NOMO-1 (cell line): ENCODE measurements around the gene DLG5.

Experiments used
- DNase-seq, 2 experiments: peaks; one replicate each; lab custom pipeline; 2025; ENCODE audit not compliant: unreplicated experiment in 2 of 2; lab: John Stamatoyannopoulos, UW

DLG5 gene

DNA sequence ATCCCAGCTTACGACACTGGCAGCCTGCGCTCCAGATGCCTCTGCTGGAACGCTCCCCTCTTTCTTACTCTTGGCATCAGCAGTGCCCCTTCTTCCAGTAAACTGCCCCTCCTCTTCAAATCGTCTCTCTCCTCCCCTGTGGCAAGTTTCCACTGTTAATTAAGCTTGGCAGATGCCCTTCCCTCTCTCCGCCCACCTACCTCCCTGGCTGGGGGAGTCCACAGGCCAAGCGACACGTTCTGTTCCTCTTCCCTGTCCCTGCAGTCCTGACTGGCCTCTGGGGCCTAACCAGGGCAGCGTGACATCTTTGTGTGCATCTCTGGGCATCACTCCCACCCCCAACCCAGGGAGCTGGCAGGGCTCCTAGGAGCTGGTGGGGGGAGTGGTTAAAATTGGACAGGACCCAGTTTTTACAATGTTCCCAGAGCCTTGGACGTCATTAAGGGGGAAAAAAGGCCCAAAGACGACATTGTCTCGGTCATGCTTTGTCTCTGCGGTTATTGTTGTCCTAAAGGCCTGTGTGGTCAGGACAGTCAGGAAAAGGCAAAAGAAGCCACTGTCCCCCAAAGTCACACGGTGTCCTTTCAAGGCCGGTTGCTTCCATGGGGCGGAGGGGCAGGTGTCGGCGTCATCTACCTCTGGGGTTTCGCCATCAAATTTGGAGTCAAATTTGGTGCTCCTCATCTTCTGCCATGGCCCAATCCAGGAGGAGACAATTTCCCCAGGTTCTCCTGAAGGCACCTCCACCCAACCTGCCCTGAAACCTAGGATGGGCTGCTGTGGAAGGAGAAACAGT, 54.2 kb downstream of the DLG5 start:
- no peak for DNase-seq

DNA sequence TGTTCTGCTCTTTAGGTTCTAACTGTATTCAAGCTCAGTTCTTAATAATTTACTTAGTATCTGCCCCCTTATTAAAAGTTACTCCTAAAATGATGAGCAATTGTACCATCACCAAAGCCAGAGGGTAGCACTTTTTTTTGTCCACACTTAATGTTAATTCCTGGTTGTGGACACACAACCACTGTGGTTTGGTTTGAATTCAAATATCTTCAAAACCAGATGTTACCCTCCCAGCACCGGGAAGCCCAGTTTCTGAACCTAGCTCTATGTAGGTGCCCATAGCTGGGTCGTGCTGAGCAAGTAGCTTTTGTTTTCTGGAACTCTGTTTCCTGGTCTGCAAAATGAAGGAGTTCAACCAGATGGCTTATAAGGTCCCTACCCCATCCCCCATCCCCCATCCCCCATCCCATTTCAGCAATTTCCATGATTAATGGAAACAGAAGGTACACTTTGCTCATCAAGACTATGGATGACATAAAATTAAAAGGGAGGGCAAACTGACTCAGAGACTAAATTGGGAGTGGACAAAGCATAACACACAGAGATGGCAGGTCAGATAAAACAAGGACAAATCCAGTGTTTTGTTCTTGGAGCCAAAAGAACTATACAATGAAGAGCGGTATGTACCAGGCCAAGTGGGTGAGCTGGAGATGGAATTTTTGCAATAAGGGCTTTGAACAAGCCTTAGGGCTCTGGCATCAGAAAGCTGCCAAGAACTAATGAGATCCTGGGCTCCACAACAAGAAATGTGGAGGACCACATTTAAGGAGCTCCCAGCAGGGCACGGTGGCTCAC, 56.7 kb downstream of the DLG5 start:
- no peak for DNase-seq

DNA sequence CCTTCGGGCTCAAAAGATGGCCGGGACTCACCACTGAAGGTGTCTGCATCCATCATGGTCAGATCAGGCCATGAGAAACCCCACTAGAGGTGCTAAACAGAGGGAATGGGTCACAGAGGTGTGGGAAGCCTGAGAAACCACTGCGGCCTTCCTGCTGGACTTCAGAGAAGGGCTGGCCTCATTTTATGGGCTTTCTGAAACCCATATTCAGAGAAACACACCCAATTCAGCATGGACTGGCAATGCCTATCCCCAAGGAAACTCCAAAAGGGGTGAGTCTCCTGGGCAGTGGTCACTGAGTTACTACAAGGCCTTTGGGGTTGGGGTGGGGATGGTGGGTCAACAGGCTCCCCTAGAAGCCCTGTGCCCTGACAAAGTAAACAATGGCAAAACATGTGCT, 58.0 kb downstream of the DLG5 start:
- DNase-seq, result no peak

DNA sequence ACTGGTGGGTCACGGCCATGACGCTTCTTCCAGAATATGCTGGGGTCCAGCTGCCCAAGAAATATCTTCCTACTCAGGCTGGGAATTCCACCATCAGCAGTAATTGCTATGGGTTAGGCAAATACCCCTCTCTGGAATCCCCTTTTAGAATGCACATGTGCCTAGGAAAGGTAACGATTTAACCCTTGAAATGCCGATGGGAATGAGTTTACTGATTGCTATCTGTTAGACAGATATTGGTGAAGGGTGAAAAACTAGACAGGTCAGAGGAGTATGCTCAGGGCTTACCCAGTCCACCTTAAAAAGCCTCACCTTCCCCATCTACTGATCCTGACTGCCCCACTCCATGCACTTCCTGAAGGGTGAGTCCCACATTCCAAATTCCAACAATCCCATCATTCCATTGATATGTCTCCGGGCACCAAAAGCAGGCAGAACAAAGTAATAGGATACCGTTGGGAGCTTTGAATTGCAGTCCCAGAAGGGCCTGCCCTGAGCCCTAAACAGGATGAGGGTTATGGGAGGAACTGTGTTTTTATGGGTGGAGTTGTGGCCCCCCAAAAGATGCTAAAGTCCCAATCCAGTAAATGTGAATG, 59.3 kb downstream of the DLG5 start:
- DNase-seq, result no peak

DNA sequence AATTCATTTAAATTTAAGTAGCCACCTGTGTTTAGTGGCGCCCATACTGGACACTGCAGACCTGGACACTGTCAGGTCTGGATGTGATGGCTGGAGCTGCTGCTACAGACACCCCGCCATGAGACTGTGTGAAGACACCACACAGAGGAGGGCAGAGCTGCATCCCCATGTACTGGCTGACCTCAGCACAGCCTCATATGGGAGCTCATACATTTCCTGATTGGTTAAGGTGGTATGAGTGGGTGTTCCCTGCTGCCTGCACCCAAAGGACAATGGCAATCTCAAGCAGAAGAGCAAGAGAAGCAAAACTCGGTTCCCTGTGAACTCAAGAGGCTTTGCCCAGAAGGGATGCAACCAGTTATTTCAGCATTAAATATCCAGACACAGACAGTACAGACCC, 60.0 kb downstream of the DLG5 start:
- no peak for DNase-seq

DNA sequence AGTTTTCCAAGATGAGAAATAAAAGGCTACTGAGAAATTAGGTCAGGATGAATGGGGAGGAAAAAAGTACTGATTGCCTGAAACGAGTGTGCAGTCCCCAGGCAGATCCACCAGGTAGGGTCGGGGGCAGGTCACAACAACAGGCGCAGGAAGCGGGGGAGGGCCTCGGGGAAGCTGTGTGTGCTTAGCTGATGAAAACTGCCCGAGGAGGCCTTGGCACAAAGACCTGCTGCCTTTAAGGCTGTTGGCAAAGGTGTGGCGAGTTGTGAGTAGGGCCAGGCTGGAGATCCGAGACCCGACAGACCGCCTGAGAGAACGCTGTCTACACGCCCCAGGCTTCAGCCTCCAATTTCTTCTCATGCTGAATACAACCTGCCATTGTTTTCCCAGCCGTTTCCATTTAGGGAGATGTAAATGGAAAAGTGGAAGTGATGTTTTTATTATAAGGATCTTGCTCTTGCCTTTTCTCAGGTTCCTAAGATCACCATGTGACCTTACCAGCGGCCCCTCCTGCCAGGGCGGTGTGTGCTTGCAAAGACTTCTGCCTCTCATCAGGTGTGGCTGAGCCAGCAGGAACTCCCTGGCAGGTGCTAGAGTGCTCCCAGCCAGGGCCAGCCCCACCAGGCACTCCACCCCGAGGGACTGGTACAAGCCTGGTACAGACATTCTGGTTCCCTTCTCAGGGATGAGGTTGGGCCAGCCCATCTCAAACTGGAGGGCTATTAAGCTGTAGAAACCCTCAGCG, 60.8 kb downstream of the DLG5 start:
- DNase-seq, result no peak

DNA sequence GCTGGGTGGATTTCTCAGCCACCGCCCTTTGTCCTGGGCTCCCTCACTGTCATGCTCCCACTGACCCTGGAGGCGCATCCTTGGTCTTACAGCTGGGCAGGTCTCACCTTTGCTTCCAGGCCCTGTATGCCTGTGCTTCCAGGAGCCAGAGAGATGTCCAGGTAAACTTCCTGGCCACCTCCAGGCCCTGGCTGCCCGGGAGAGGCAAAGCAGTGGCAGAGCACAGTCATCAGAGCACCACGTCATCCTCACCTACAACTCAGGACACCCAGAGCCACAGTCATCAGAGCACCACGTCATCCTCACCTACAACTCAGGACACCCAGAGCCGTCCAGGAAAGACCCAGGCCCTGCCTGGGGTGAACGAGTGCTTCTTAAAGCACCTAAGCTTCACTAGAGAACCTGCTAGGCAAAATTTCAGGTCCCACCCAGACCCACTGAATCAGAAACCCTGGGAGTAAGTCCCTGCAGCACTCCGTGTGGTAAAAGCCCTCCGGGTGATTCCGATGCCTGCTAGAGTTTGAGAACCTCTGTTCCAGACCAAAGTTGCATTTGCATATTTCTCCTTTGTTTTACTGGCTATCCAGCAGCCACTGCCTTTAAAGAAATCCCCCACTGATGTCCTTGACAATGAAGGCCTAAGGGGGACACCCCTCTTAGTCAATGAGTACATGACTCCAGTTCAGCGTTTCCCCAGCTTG, 62.3 kb downstream of the DLG5 start:
- DNase-seq, result no peak

DNA sequence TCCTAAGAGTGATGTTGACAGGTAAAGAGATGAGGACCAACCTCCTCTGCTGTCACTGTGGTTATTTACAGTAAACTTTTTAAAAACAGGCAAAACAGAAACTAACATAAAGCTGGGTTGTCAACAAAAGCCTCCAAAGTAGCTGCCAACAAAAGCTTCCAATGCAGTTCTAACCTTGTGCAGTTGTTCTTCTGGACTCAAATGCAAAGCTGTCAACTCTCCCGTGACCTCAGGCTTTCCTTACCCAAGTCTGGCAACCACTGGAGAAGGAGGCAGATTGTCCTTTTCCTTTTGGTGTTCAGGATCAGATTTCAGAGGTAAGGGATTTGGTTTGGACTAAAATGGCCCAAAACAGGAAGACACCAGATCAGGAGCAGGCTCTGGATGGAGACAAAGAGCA, 63.1 kb downstream of the DLG5 start:
- DNase-seq, result no peak

DNA sequence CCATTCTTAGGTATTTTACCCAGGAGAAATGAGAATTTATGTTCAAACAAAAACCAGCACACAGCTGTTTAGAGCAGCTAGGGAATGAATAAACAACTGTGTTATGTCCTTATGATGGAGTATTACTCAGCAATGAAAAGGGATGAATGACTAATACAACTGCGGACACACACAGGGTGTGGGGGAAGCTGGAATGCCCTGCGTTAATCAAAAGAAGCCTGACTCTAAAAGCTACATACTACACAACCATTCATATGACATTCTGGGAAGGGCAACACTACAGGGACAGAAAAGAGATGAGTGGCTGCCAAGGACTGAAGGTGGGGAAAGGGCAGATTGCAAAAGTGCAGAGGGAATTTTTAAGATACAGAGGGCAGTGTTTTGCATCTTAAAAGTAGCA, 64.0 kb downstream of the DLG5 start:
- DNase-seq, result no peak

DNA sequence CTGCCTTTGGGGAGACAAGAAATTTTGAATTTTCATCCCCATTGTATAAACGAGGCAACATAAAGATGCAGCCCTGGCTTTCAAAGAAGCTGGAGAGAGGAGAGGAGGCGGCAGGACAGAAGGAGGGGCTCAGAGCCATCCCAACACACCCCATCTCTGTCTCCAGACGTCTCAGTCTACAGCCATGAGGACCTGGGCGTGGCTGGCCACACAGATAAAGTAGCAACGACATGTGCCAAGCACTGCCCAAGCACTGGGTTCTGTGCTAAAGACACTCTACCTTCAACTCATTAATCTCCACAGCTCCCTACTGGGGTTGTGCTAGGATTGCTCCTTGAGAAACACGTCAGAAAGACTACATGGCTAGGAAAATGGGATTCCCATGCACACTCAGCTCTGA, 65.2 kb downstream of the DLG5 start:
- no peak for DNase-seq

DNA sequence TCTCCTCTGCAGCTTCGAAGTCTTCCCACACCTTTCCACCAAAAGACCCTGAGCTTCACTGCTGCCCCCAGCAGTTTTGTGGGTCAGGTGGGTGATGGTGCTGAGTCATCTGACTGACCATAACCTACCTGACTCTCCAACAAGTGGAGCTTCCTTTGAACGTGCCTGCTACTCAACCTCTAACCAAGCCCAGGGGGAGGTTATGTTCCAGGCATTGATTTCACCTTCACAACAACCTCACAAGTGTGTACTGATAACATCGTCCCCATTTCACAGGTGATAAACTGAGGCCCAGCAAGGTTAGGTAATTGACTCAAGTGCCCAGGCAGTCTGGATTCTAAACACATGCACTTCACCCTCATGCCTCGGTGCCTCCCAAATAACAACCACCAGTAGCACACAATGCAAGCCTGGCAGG, 66.7 kb downstream of the DLG5 start:
- no peak for DNase-seq

DNA sequence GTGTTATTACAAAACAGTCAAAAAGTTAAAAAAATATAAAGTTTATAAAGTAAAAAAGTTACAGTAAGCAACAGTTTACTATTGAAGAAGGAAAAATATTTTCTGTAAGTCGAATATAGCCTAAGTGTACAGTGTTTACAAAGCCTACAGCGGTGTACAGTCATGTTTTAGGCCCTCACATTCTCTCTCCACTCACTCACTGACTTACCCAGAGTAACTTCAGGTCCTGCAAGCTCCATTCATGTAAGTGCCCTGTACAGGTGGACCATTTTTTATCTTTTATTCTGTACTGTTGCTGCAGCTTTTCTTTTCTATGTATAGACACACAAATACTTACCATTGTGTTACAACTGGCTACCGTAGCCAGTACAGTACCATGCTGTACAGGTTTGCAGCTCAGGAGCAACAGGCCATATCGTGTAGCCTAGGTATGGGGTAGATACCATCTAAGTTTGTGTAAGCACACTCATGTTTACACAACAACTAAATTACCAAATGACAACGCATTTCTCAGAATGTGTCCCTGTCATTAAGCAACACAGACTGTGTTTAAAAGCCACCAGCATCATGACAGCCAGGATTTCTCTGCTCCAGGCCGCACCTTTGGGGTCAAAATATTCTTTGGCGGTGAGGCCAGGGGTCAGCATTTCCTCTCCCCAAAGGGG, 67.2 kb downstream of the DLG5 start:
- DNase-seq, result no peak

DNA sequence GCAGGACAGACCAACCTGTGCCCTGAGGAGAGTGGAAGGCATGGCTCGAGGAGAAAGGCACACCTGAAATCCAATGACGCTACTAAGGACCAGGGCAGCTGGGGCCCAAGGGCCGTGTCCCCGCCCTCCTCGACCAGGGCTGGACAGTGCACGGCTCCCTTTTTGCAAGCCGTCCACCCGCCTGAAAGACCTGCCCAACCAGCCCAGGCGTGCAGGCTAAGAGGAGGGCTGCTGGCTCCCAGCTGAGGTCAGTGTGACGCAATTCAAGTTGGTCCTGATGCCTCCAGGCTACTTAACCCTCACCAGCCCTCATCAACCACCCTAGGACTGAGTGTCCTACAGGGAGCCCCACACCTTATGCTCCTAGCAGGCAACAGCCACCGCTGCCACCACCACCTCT, 69.3 kb downstream of the DLG5 start:
- no peak for DNase-seq

DNA sequence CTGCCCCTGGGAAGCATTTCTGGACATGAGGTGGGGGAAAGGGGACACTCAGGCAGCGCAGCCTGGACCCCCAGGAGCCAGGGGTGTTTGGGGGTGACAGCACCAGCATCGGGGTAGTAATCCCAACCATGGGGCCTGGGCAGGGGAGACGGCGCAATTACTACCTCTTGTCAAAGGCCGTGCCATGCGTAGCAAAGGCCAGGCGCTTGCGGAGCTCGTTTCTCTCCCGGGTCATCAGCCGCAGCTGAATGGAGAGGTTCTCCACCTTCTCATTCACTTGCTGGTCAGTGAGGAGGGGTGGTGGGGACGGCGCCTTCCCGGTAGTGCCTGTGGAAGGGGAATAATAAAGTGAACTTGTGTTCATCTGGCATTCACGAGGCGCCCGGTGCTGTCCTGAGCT, 70.0 kb downstream of the DLG5 start:
- no peak for DNase-seq

DNA sequence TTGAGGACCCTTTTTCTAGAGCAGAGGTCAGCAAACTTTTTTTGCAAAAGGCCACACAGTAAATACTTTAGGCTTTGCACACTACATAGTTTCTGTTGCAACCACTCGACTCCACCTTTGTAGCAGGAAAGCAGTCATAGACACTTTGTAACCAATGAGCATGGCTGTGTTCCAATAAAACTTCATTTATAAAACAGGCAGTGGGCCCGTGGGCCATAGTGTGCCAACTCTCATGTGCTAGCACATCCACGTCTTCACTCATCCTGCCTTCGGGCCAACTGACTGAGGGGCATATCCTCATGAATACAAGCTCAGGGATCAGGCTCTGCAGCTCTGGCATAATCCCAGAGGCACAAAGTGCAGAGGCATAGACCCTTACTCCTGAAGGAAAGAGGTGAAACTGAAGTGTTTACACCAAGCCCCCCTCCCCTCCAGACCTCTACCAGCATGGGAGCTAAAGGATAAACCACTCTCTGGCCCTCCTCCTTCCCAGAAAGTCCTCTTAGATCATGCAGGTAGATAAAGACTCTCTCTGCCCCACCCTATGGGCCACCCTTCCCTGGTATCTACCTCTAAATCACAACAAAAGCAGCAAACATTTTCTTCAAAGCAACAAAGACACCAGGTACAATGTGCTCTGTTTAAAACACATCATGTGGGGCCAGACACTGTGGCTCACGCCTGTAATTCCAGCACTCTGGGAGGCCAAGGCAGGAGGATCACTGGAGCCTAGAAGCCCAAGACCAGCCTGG, 71.0 kb downstream of the DLG5 start:
- DNase-seq, result no peak

DNA sequence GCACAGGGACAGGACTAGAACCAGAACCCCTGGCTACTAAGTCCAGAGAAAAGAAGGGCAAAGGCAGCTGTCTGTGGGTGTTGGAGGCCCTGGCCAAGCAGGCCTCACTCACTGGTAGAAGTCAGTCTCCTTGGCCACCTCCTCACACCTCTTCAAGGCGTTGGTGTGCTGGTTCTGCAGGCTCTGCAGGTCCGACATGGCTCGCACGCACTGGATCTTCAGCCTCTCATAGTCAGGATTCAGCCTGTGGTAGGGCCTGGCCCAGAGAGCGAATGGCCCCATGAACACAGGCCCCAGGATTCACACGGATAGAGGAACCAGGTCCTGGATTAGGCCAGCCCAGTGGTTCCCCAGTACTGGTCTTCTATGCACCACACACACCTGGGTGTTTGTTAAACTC, 72.4 kb downstream of the DLG5 start:
- no peak for DNase-seq

DNA sequence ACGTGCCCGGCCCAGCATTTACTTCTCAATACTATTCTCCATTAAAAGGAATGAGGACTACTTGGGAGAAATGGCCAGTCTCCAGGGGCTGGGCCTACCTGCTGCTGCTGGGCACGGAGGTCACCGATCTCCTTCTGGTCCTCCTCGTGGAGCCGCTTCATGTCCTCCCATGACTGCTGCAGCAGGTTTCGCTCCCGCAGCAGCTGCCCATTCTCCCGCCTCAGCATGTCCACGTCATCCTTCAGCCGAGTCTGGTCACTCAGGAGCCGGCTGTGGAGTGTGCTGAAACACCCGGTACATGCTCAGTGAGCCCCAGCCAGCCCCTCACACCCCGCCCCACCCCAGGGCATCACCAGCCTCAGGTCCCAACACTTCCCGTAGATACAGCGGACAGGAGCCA, 73.3 kb downstream of the DLG5 start:
- no peak for DNase-seq

DNA sequence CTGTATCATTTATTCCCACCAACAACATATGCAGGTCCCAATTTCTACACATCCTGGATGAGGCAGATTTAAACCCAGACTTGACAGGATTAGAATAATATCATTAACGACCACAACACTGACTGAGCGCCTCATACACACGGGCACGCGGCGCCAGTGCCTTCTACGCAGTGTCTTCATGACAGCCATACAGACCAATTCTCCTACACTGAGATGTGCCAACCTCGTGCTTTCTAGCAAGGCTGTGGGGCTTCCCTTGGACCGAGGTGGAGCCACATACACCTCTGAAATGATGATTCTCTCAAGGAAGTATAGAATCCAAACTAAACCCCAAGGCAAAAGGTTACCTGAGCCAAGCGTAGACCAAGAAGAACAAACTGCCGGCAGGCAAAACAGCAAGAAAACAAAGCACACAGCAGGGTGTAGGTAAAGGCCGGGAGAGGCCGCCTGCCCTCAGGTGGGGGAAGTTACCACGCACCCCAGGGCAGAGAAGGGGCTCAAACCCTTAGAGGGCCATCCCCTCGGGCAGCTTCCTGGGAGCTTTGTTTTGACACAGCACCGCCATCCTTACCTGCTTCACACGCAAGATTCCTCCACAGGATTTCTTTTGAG, 75.8 kb downstream of the DLG5 start:
- DNase-seq, result no peak
